HepG2 (cell line): Measurements from ENCODE around the gene C1orf21.

ENCODE experiments used
- ATM ChIP-seq: fragments of 450-650 bp; IDR thresholded peaks from 2 replicates; pipeline ENCODE4 v1.7.1; 2017; ENCODE audit warnings: mild to moderate bottlenecking, borderline replicate concordance
- FOXO1 ChIP-seq: sonication (generic); formaldehyde crosslinking; IDR thresholded peaks from 2 replicates; pipeline ENCODE4 v1.4.0; 2020; ENCODE audit warnings: missing genetic modification reagents
- HNF4A ChIP-seq: sonication (generic); formaldehyde crosslinking; IDR thresholded peaks from 2 replicates; pipeline ENCODE4 v1.4.0; 2020; ENCODE audit warnings: missing genetic modification reagents
- HOXA7 ChIP-seq: sonication (generic); formaldehyde crosslinking; IDR thresholded peaks from 2 replicates; pipeline ENCODE4 v1.8.1; 2022; ENCODE audit warnings: mild to moderate bottlenecking, missing genetic modification reagents, moderate library complexity
- JUND ChIP-seq: sonication (generic); formaldehyde crosslinking; IDR thresholded peaks from 2 replicates; pipeline ENCODE4 v1.8.0; 2022; ENCODE audit warnings: mild to moderate bottlenecking, missing genetic modification reagents
- NCOA2 ChIP-seq: sonication (generic); formaldehyde crosslinking; IDR thresholded peaks from 2 replicates; pipeline ENCODE4 v1.8.0; 2022; ENCODE audit warnings: inconsistent platforms
- POLR2AphosphoS5 ChIP-seq: IDR thresholded peaks from 2 replicates; pipeline ENCODE4 v1.6.1; 2012; ENCODE audit warnings: low read depth, low read length
- TAF1 ChIP-seq: sonication (generic); formaldehyde crosslinking; IDR thresholded peaks from 2 replicates; pipeline ENCODE4 v1.4.0; 2020; ENCODE audit warnings: missing genetic modification reagents
- YEATS4 ChIP-seq: sonication (generic); formaldehyde crosslinking; IDR thresholded peaks from 2 replicates; pipeline ENCODE4 v1.4.0; 2020; ENCODE audit warnings: missing genetic modification reagents, borderline replicate concordance
- ZFP37 ChIP-seq: sonication (generic); formaldehyde crosslinking; IDR thresholded peaks from 2 replicates; pipeline ENCODE4 v1.4.0; 2020; ENCODE audit warnings: missing genetic modification reagents, borderline replicate concordance
- ZNF3 ChIP-seq: IDR thresholded peaks from 2 replicates; pipeline ENCODE4 v1.7.0; 2017; ENCODE audit warnings: inconsistent platforms
- ZNF75D ChIP-seq: sonication (generic); formaldehyde crosslinking; IDR thresholded peaks from 2 replicates; pipeline ENCODE4 v1.8.1; 2023; ENCODE audit warnings: missing genetic modification reagents, mild to moderate bottlenecking, borderline replicate concordance
- TF ChIP-seq, protein P1 (sequence below): sonication (generic); formaldehyde crosslinking; IDR thresholded peaks from 2 replicates; pipeline ENCODE4 v1.5.0; 2020; ENCODE audit warnings: mild to moderate bottlenecking, missing genetic modification reagents, moderate library complexity

DNA sequence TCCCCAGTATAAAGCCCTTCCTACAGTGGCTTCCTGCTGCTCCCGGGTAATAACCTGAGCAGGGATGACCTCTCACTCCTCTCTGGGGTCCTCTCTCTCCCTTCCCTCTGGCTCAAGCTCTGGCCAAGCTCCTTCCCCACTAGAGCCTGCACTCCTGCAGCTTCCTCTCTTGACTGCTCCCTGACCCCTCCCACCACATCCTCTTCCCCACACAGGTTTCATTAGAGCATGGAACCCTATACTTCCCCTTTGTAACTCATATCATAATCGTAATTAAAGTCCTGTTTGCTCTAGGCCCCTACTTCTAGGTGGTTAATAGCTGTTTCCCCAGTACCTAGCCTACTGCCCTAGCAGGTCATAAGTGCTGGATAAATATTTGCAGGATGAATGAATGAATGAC, 146.2 kb downstream of the C1orf21 start:
- TF ChIP-seq HNF4A (CRISPR knock-in tag) = no peak
- TF ChIP-seq FOXO1 (CRISPR knock-in tag) = no peak
- TF ChIP-seq JUND (CRISPR knock-in tag) = no peak
- TF ChIP-seq HOXA7 (CRISPR knock-in tag) = no peak
- no peak for TF ChIP-seq POLR2AphosphoS5
- TF ChIP-seq NCOA2 = no peak
- TF ChIP-seq ZNF75D (CRISPR knock-in tag) = no peak
- TF ChIP-seq, protein P1, sequence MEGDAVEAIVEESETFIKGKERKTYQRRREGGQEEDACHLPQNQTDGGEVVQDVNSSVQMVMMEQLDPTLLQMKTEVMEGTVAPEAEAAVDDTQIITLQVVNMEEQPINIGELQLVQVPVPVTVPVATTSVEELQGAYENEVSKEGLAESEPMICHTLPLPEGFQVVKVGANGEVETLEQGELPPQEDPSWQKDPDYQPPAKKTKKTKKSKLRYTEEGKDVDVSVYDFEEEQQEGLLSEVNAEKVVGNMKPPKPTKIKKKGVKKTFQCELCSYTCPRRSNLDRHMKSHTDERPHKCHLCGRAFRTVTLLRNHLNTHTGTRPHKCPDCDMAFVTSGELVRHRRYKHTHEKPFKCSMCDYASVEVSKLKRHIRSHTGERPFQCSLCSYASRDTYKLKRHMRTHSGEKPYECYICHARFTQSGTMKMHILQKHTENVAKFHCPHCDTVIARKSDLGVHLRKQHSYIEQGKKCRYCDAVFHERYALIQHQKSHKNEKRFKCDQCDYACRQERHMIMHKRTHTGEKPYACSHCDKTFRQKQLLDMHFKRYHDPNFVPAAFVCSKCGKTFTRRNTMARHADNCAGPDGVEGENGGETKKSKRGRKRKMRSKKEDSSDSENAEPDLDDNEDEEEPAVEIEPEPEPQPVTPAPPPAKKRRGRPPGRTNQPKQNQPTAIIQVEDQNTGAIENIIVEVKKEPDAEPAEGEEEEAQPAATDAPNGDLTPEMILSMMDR = no peak
- TF ChIP-seq ZNF3 (CRISPR knock-in tag) = no peak
- TF ChIP-seq YEATS4 (CRISPR knock-in tag) = no peak
- no peak for TF ChIP-seq ATM
- TF ChIP-seq TAF1 = no peak
- no peak for TF ChIP-seq ZFP37
